ENCODE data around the gene TAPT1. TPM values are rescaled to one million over a fixed set of nuclear protein-coding genes. Genes with fewer than 3 reads are reported as not detected.
A peak's percentile ranks its signal among the peaks of the same experiment; 100 is the strongest.

Gene TAPT1
- total and polyA plus RNA-seq, 10 donors: 10.7 to 53.7 (median 42.4) TPM

- Histone ChIP-seq H3K9me3 (no peaks in the 10 kb centered on the region), H3K27me3 (replicated peaks in 1 of 7) (no peaks in the 10 kb centered on the region), H3K4me1 (no peaks in the 10 kb centered on the region), H3K4me3 (no peak overlapping the region), H3K36me3 (peaks cover 0 to 49% (median 28%) of the 10 kb centered on the region in 6 donors), H3K27ac (no peak overlapping the region)
- intact Hi-C loops (cut with DNase I; ENCODE audit: low total_unique reads): no loop called here
- 86 to 94% (median 91%) methylated on average over 3 of the region's 3 CpGs for WGBS, 5 donors
- DNase-seq: no peak
- TF ChIP-seq POLR2AphosphoS5 (IDR thresholded peaks at IDR 0.05): no peak
- TF ChIP-seq POLR2A (IDR thresholded peaks at IDR 0.05): no peak
- TF ChIP-seq CTCF (IDR thresholded peaks at IDR 0.05 in 8 of 11, conservative IDR thresholded peaks at IDR 0.05 in 3 of 11): no peak
Observed at GRCh38 chr4:16159286-16159685, 67.0 kb downstream of the TAPT1 start.

- intact Hi-C loops (cut with DNase I; ENCODE audit: low total_unique reads): no loop called here
- TF ChIP-seq POLR2AphosphoS5 (IDR thresholded peaks at IDR 0.05) (peak in 1 of 3 donors; percentile 15), CTCF (IDR thresholded peaks at IDR 0.05 in 8 of 11, conservative IDR thresholded peaks at IDR 0.05 in 3 of 11) (no peak)
- Histone ChIP-seq H3K27me3 (replicated peaks in 1 of 7) (no peaks in the 10 kb centered on the region), H3K4me3 (no peak overlapping the region), H3K27ac (no peak overlapping the region), H3K4me1 (no peaks in the 10 kb centered on the region), H3K9me3 (no peaks in the 10 kb centered on the region), H3K36me3 (peaks cover 0 to 41% (median 21%) of the 10 kb centered on the region in 6 donors)
- WGBS, 5 donors: 77 to 90% (median 82%) methylated on average over 3 of the region's 3 CpGs
- DNase-seq: no peak
Observed at GRCh38 chr4:16158504-16158852, 67.8 kb downstream of the TAPT1 start.

DNA sequence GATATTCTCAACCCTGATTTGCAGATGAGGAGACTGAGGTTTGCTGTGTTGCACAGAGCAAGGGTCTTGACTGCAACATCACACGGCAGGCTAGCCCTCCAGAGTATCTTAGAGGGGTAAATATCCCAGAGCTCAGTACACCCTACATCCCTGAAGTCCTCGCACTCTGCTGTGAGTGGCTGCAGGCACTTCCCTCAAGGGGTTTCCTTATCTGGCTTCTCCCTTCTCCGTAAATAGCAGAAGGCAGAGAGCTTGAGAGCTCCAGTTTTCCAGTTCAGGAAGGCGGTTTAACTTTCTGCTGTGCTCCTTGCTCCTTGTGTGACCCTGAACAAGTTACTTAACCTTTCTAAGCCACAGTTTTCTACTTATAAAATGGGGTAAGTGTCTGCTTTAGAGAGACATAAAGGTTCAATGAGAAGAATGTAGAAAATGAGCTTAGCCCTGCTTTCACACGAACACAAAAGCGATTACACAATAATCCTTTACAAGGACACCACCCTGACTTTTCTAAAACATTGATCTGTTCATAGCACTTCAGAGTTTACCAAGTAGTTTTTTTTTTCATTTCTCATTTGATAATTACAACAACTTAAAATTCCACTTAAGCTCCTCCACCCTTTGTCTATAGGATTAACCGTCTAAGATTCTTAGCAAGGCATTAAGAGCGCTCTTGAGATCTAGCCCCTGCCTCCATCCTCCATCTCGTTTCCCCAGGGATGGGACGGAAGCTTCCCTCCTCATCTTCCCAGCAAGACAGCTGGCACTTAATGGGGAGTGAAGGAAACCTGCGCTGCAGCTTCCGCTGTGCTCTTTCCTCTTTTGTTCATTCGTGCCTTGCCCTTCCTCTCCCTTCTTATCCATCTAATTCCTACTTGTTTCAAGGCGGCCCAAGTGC is 68.4 kb downstream of the TAPT1 start:
- Histone ChIP-seq H3K9me3 (no peaks in the 10 kb centered on the region), H3K27ac (no peak overlapping the region), H3K36me3 (peaks cover 0 to 35% (median 16%) of the 10 kb centered on the region in 6 donors), H3K4me1 (no peaks in the 10 kb centered on the region), H3K27me3 (replicated peaks in 1 of 7) (no peaks in the 10 kb centered on the region), H3K4me3 (no peak overlapping the region)
- intact Hi-C loops (cut with DNase I; ENCODE audit: low total_unique reads): no loop called here
- TF ChIP-seq CTCF (IDR thresholded peaks at IDR 0.05 in 8 of 11, conservative IDR thresholded peaks at IDR 0.05 in 3 of 11) (no peak), POLR2AphosphoS5 (IDR thresholded peaks at IDR 0.05) (no peak), POLR2A (IDR thresholded peaks at IDR 0.05) (no peak)
- no peak for DNase-seq
- 75 to 82% (median 77%) methylated on average over 14 of the region's 14 CpGs for WGBS, 5 donors

DNA sequence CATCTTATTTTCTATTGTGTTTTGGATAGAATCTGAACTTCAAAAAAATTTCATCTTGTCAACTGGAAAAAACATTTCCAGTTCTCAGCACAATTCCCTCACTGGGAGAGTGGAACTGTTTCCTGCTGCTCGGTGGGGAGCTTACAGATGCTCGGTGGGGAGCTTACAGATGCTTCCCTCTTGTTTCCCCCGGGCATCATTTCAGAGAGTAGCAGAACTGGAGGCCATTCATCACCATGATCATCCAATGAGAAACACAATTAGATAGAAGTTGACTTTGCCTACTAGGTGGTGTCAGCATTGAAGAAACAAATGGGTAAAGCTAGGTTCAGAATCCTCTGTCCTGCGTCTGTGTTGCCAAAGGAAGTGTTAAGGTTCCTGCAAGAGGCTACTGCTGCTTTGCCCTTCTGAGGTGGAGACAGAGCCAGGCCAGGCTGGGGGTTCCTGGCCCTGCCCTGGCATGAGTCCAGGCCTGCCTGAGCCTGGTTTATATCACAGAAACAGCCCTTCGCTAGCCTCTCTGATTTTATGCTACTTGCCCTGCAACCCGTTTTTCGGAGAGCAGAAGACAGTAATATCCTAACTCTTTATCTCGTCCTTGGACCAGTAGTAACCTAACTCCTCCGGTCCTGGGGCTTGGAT is 70.6 kb downstream of the TAPT1 start:
- WGBS, 5 donors: 48 to 65% (median 56%) methylated on average over 8 to 9 of the region's 9 CpGs
- TF ChIP-seq CTCF (IDR thresholded peaks at IDR 0.05 in 8 of 11, conservative IDR thresholded peaks at IDR 0.05 in 3 of 11): no peak

More for the DNA sequence above, 70.6 kb downstream of the TAPT1 start:
- no peaks in the 10 kb centered on the region for H3K27me3 ChIP-seq (replicated peaks in 1 of 7)
- no peaks in the 10 kb centered on the region for H3K9me3 ChIP-seq
- intact Hi-C loops (cut with DNase I; ENCODE audit: low total_unique reads): no loop called here
- peaks cover 0 to 13% (median 5%) of the 10 kb centered on the region in 6 donors for H3K36me3 ChIP-seq
- no peaks in the 10 kb centered on the region for H3K4me1 ChIP-seq
- no peak for DNase-seq
- no peak overlapping the region for H3K27ac ChIP-seq
- no peak overlapping the region for H3K4me3 ChIP-seq
